Measurements from ENCODE around the gene ZMYND8. TPM values are rescaled to one million over a fixed set of nuclear protein-coding genes. Genes with fewer than 3 reads are reported as not detected.

Gene ZMYND8
- total and polyA plus RNA-seq, 2 of the 4 experiments (the other 2 are of a cell fraction), result 24.0 to 28.2 TPM

- H3K9me1 ChIP-seq (ENCODE audit: insufficient read depth, low read length), result 0 out of 2 replicates have a peak, but pooled peaks cover 11% of the 10 kb centered on the region
- H3K9ac ChIP-seq (ENCODE audit: low read depth, low read length), result no peak overlapping the region
- 0 out of 2 replicates have a peak overlapping the region, but pooled peaks have one; percentile 16 for H3K4ac ChIP-seq (ENCODE audit: low read depth, low read length)
- peaks cover 2% of the 10 kb centered on the region; the same call in 1 of the 2 replicates for H3K4me1 ChIP-seq (ENCODE audit: control insufficient read depth, insufficient read depth, low read length)
- no peaks in the 10 kb centered on the region for H3K9me3 ChIP-seq (ENCODE audit: control insufficient read depth, insufficient read depth, low read length)
- H2AK9ac ChIP-seq (replicated peaks; ENCODE audit: low read depth, low read length, poor library complexity), result no peak overlapping the region
- H3K27ac ChIP-seq (ENCODE audit: insufficient read depth, low read length), result no peak overlapping the region
- no CpG with 5 or more reads among the region's 5 CpGs for WGBS, 2 experiments (ENCODE audit: extremely low coverage in 2 of 2, insufficient read length in 1 of 2)
- no peaks in the 10 kb centered on the region; the same call in 1 of the 2 replicates for H4K20me1 ChIP-seq (ENCODE audit: insufficient read depth, low read length)
- no peak overlapping the region for H4K5ac ChIP-seq (ENCODE audit: low read depth, low read length)
- no peak overlapping the region for H2BK20ac ChIP-seq (ENCODE audit: low read depth, low read length)
- no peak overlapping the region for H2BK15ac ChIP-seq (ENCODE audit: low read depth, low read length)
- H3K56ac ChIP-seq (ENCODE audit: extremely low read depth, insufficient read depth, low read length), result no peak overlapping the region
- no peak overlapping the region for H4K8ac ChIP-seq (ENCODE audit: low read depth in 2 of 2, low read length in 2 of 2)
- ChIA-PET POLR2A (ENCODE audit: unreplicated experiment) (no interaction called here), CTCF (no interaction called here)
- H3K36me3 ChIP-seq (ENCODE audit: control insufficient read depth, insufficient read depth, low read length), result peaks cover 25% of the 10 kb centered on the region
- no peak overlapping the region for H3K18ac ChIP-seq (ENCODE audit: low read depth, low read length)
- intact Hi-C loops (cut with micrococcal nuclease), result no loop called here
- no TSS peak for BruUV-seq (replicated peaks)
- peaks cover 41 to 66% of the 10 kb centered on the region in 2 experiments for H3K79me1 ChIP-seq (ENCODE audit: low read depth in 1 of 2, low read length in 2 of 2)
- dilution Hi-C loops (cut with HindIII; ENCODE audit: low sequenced_read_pairs, unreplicated experiment), result loop anchor here (25.0 kb wide), 1 partner anchor 121 kb away; no protein-coding TSS in a partner anchor
- no peak overlapping the region for H2AK5ac ChIP-seq (ENCODE audit: low read depth, low read length)
- DNase-seq (no peak), ATAC-seq (ENCODE audit: low read depth) (no peak)
- no peak overlapping the region for H3K4me3 ChIP-seq (ENCODE audit: insufficient read depth, low read depth, low read length)
- H4K91ac ChIP-seq (ENCODE audit: insufficient read depth, low read depth, low read length), result no peak overlapping the region
- H3K27me3 ChIP-seq (ENCODE audit: control insufficient read depth, insufficient read depth, low read length), result no peaks in the 10 kb centered on the region
- H2BK120ac ChIP-seq (ENCODE audit: low read depth, low read length), result no peak overlapping the region
- H3K23ac ChIP-seq (ENCODE audit: low read depth, low read length), result no peak overlapping the region
- no peak overlapping the region for H2AFZ ChIP-seq (replicated peaks; ENCODE audit: low read length, poor library complexity)
- no peak overlapping the region for H3K4me2 ChIP-seq (ENCODE audit: low read depth, low read length)
- H3K14ac ChIP-seq (replicated peaks; ENCODE audit: low read depth, low read length), result no peak overlapping the region
- TF ChIP-seq RFX5 (IDR thresholded peaks at IDR 0.05; ENCODE audit: low read depth, low read length), result no peak
- no peak for TF ChIP-seq ELK1 (IDR thresholded peaks at IDR 0.05; ENCODE audit: borderline replicate concordance, low read depth, low read length)
- TF ChIP-seq SMC3 (IDR thresholded peaks at IDR 0.05; ENCODE audit: low read depth, low read length), result no peak
- no peak for TF ChIP-seq RAD21 (IDR thresholded peaks at IDR 0.05; ENCODE audit: low read length)
- TF ChIP-seq BHLHE40 (IDR thresholded peaks at IDR 0.05; ENCODE audit: low read depth, low read length), result no peak
- no peak for TF ChIP-seq FOS (IDR thresholded peaks at IDR 0.05; ENCODE audit: low read depth, low read length)
- no peak for TF ChIP-seq CEBPB (IDR thresholded peaks at IDR 0.05; ENCODE audit: low read depth, low read length)
- TF ChIP-seq NFE2L2 (IDR thresholded peaks at IDR 0.05; ENCODE audit: low read depth, low read length), result no peak
- no peak for TF ChIP-seq MAFK (IDR thresholded peaks at IDR 0.05; ENCODE audit: low read depth, low read length)
- TF ChIP-seq USF2 (IDR thresholded peaks at IDR 0.05; ENCODE audit: low read depth, low read length), result no peak
- no peak for TF ChIP-seq RCOR1 (IDR thresholded peaks at IDR 0.05; ENCODE audit: insufficient replicate concordance, low read length)
- TF ChIP-seq MAZ (IDR thresholded peaks at IDR 0.05; ENCODE audit: borderline replicate concordance, low read depth, low read length), result no peak
- TF ChIP-seq POLR2A (IDR thresholded peaks at IDR 0.05; ENCODE audit: low read depth, low read length), result no peak
- no peak overlapping the region for H2BK5ac ChIP-seq (ENCODE audit: low read depth, low read length, poor library complexity, severe bottlenecking)
- in situ Hi-C loops (cut with MboI; ENCODE audit: low sequenced_read_pairs), result no loop called here
Measured at GRCh38 chr20:47265984-47266383, 90.5 kb downstream of the ZMYND8 start.

All from IMR-90 (cell line).